Measurements from ENCODE around the gene C16orf95. TPM values are rescaled to one million over a fixed set of nuclear protein-coding genes. Genes with fewer than 3 reads are reported as not detected.

The C16orf95 gene
- total RNA-seq, 1 donor: 3.4 TPM

DNA sequence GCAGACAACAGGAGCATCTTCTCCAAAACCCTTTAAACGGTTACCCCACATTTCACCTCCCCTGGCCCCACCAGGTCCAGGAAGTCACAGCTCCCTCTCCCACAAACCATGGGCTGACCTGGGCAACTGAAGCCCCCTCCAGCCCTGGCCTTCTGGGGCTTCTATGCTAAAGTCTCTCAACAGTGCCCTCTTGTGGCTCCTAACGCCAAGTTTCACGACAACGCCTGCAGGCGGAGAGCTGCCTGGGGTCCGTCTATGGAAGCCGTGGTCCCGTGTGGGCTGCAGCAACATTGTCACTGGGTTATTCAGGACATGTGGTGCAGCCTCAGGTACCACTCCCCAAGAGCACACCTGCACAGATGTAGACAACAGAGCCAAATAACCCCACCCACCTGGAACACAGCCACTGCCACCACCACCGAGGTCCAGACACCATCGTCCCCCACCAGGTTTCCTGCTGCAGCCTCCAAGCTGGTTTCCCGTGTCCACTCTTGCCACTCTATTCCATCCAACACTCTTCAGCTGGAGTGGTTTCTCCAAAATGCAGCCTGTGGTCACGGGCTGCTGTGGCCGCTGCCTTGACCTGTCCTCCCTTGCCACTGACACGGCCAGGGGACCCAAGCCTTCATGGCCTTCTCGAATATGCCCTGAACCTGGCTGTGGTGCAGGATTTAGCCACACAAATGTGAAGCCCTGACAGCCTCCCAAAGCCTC lies 19.1 kb downstream of the C16orf95 start:
- TF ChIP-seq, protein P1, sequence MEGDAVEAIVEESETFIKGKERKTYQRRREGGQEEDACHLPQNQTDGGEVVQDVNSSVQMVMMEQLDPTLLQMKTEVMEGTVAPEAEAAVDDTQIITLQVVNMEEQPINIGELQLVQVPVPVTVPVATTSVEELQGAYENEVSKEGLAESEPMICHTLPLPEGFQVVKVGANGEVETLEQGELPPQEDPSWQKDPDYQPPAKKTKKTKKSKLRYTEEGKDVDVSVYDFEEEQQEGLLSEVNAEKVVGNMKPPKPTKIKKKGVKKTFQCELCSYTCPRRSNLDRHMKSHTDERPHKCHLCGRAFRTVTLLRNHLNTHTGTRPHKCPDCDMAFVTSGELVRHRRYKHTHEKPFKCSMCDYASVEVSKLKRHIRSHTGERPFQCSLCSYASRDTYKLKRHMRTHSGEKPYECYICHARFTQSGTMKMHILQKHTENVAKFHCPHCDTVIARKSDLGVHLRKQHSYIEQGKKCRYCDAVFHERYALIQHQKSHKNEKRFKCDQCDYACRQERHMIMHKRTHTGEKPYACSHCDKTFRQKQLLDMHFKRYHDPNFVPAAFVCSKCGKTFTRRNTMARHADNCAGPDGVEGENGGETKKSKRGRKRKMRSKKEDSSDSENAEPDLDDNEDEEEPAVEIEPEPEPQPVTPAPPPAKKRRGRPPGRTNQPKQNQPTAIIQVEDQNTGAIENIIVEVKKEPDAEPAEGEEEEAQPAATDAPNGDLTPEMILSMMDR (IDR thresholded peaks at IDR 0.05; ENCODE audit: insufficient read depth, low read length): peak; percentile 68
- no peak overlapping the region for H3K4me3 ChIP-seq (ENCODE audit: low read depth, low read length)
- peak; percentile 22 for DNase-seq (ENCODE audit: low read depth)

GRCh38 chr16:87297407-87297806 lies 19.8 kb downstream of the C16orf95 start:
- TF ChIP-seq, protein P1 (IDR thresholded peaks at IDR 0.05; ENCODE audit: insufficient read depth, low read length): no peak
- no peak for DNase-seq (ENCODE audit: low read depth)

DNA sequence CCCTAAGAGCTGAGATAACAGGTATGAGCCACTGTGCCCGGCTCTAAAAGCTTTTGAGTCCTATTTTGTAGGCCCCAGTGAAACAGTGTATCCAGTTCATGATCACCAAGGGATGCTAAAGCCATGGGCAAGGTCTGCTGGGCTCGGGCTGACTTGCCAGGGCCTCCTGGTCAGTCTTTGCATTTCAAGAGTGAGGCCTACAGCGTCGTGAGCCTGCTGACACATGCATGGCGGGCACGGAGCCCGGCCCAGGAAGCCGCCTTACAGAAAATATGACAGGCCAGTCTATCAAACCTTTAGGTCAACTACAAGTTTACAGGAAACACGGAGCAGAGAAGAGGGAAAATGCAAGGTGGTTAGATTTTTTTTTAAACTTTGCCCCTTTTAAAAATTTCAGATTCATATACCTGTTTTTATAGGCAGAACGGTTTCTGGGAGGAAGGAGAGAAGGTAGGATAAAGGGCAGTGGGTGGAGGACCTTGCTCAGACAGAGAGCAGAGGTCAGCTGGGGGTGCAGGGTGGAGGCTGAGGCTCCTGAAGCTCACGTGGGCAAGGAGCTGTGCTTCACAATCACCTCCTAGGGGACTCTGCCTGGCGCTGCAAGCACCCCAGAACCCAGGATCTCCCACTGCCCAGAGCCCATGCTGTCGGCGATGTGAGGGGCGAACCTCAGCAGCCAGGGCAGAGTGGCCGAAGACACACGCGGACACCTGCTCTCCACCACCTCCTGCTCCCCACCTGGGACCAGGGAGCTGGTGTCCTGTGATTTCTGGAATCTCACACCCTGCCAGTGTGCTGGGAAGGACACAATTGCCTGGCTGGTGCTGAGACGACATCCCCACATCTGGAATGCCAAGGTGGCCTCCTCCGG lies 21.3 kb downstream of the C16orf95 start:
- TF ChIP-seq, protein P1 (IDR thresholded peaks at IDR 0.05; ENCODE audit: insufficient read depth, low read length): no peak
- H3K4me3 ChIP-seq (ENCODE audit: low read depth, low read length): no peak overlapping the region
- no peak for DNase-seq (ENCODE audit: low read depth)

More at GRCh38 chr16:87297407-87297806, 19.8 kb downstream of the C16orf95 start:
- H3K4me3 ChIP-seq (ENCODE audit: low read depth, low read length): no peak overlapping the region

DNA sequence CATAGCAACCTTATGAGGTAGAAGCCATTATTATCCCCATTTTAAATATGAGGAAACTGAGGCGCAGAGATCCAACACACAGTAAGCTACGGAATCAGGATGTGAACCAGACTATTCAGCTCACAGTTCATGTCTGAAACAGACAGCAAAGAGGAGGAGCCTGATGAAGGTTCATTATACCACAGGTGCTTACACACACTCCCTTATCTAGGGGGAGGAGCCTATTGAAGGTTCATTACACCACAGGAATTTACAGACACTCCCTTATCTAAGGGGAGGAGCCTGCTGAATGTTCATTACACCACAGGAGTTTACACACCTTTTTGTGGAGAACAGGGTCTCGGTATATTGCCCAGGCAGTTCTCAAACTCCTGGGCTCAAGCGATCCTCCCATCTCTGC lies 21.9 kb downstream of the C16orf95 start:
- no peak overlapping the region for H3K4me3 ChIP-seq (ENCODE audit: low read depth, low read length)
- no peak for DNase-seq (ENCODE audit: low read depth)
- TF ChIP-seq, protein P1 (IDR thresholded peaks at IDR 0.05; ENCODE audit: insufficient read depth, low read length): no peak

- H3K4me3 ChIP-seq (ENCODE audit: low read depth, low read length): no peak overlapping the region
- no peak for DNase-seq (ENCODE audit: low read depth)
- TF ChIP-seq, protein P1 (IDR thresholded peaks at IDR 0.05; ENCODE audit: insufficient read depth, low read length): no peak
These were observed 23.2 kb downstream of the C16orf95 start for GRCh38 chr16:87293990-87294389.

- TF ChIP-seq, protein P1 (IDR thresholded peaks at IDR 0.05; ENCODE audit: insufficient read depth, low read length): no peak
- no peak for DNase-seq (ENCODE audit: low read depth)
- H3K4me3 ChIP-seq (ENCODE audit: low read depth, low read length): no peak overlapping the region
These were observed 25.2 kb downstream of the C16orf95 start for GRCh38 chr16:87291944-87292343.

All from fibroblast of the aortic adventitia (primary cell).